ENCODE results near the gene PRCD. TPM values are rescaled to one million over a fixed set of nuclear protein-coding genes. Genes with fewer than 3 reads are reported as not detected.

PRCD gene
- total RNA-seq, 4 donors from 2014 or later: 8.0 to 15.6 (median 11.3) TPM

- TF ChIP-seq, protein P1, sequence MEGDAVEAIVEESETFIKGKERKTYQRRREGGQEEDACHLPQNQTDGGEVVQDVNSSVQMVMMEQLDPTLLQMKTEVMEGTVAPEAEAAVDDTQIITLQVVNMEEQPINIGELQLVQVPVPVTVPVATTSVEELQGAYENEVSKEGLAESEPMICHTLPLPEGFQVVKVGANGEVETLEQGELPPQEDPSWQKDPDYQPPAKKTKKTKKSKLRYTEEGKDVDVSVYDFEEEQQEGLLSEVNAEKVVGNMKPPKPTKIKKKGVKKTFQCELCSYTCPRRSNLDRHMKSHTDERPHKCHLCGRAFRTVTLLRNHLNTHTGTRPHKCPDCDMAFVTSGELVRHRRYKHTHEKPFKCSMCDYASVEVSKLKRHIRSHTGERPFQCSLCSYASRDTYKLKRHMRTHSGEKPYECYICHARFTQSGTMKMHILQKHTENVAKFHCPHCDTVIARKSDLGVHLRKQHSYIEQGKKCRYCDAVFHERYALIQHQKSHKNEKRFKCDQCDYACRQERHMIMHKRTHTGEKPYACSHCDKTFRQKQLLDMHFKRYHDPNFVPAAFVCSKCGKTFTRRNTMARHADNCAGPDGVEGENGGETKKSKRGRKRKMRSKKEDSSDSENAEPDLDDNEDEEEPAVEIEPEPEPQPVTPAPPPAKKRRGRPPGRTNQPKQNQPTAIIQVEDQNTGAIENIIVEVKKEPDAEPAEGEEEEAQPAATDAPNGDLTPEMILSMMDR (IDR thresholded peaks at IDR 0.05; ENCODE audit: low read depth): no peak
Observed at GRCh38 chr17:76593959-76594358, 54.1 kb downstream of the PRCD start.

DNA sequence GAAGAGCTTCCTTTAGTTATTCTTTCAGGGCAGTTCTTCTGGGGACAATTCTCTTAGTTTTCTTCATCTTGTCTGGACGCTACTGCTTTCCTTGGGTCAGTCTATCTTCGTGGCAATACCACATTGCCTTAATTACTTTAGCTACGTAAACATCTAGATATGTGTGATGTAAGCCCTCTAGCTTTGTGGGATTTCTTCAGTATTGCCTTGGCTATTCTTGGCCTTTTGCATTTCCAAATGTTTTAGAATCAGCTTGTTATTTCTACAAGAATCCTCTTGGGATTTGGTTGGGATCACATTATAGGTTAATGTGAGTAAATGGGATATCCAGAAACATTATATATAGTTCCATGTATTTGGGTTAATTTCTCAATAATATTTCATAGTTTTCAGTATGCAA is 54.8 kb downstream of the PRCD start:
- TF ChIP-seq, protein P1 (IDR thresholded peaks at IDR 0.05; ENCODE audit: low read depth): no peak

Small RNAs within 50 kb of the gene (small RNA-seq; reads per million reads assigned to genes)
- gene SNORD1A (not detected), gene SNORD1B (2,043 reads per million, percentile 99 among the genes with 10 or more reads in this experiment)

Other genes with a start within 250 kb of the PRCD start
- gene QRICH2, start 231.8 kb upstream of the PRCD start, total RNA-seq: 1 to 10 TPM in 3 of 4 donors, under 1 TPM in 1; 0.33 to 2.2 (median 1.4) TPM
- gene PRPSAP1, start 186.1 kb upstream of the PRCD start, total RNA-seq: 100 to 1,000 TPM in 1 of 4 donors, 10 to 100 TPM in 3; 64.4 to 104 (median 71.2) TPM
- 10 to 100 TPM in 1 of 4 donors, 1 to 10 TPM in 3; 1.3 to 11.6 (median 7.6) TPM for gene SPHK1, start 155.4 kb upstream of the PRCD start, total RNA-seq
- gene UBE2O, start 86.9 kb upstream of the PRCD start, total RNA-seq: 10 to 100 TPM in 3 of 4 donors, 1 to 10 TPM in 1; 7.2 to 14.3 (median 12.6) TPM
- not detected for gene AANAT, start 72.4 kb upstream of the PRCD start, total RNA-seq
- gene RHBDF2, start 38.6 kb upstream of the PRCD start, total RNA-seq: 10 to 100 TPM; 23.2 to 68.0 (median 37.2) TPM
- 10 to 100 TPM; 29.9 to 48.6 (median 40.3) TPM for gene CYGB, start 2.3 kb upstream of the PRCD start, total RNA-seq
- gene ST6GALNAC2, start 45.8 kb downstream of the PRCD start, total RNA-seq: 10 to 100 TPM in 2 of 4 donors, 1 to 10 TPM in 2; 4.2 to 18.0 (median 12.7) TPM
- gene ST6GALNAC1, start 103.7 kb downstream of the PRCD start, total RNA-seq: 1 to 10 TPM in 3 of 4 donors, under 1 TPM in 1; 0.51 to 1.8 (median 1.5) TPM
- gene MXRA7, start 170.9 kb downstream of the PRCD start, total RNA-seq: 100 to 1,000 TPM; 124 to 243 (median 165) TPM
- gene JMJD6, start 186.6 kb downstream of the PRCD start, total RNA-seq: 10 to 100 TPM; 17.5 to 21.8 (median 18.8) TPM
- 10 to 100 TPM; 23.7 to 56.4 (median 31.2) TPM for gene METTL23, start 186.8 kb downstream of the PRCD start, total RNA-seq
- 100 to 1,000 TPM; 126 to 238 (median 159) TPM for gene SRSF2, start 197.3 kb downstream of the PRCD start, total RNA-seq
- gene MFSD11, start 198.1 kb downstream of the PRCD start, total RNA-seq: 10 to 100 TPM; 18.5 to 35.9 (median 26.9) TPM

All from subcutaneous adipose tissue (tissue), 4 donors.